Spleen (tissue), 11 donors: ENCODE measurements around the gene PSD. TPM values are rescaled to one million over a fixed set of nuclear protein-coding genes. Genes with fewer than 3 reads are reported as not detected.

Experiments used
- DNase-seq: peaks from one replicate; pipeline ENCODE4 v3.0.0-alpha.2; 2020
- H3K27ac ChIP-seq, 8 donors: fragments of 200-600 bp; sonication (generic) in 7 of 8; 1 replicate in 4 of 8; 2 replicates in 4 of 8; pipeline versions ENCODE4 v1.5.0 to v1.8.0; 2016 to 2021; ENCODE audit warnings: inconsistent platforms in 4 of 8, mild to moderate bottlenecking in 4 of 8, moderate library complexity in 1 of 8
- H3K27me3 ChIP-seq, 7 donors: fragments of 200-600 bp; sonication (generic) in 6 of 7; replicated peaks in 1 of 7; 1 replicate in 4 of 7; 2 replicates in 3 of 7; pipeline versions ENCODE4 v1.5.0 to v1.8.0; 2016 to 2021; ENCODE audit warnings: inconsistent platforms in 3 of 7, mild to moderate bottlenecking in 1 of 7
- H3K36me3 ChIP-seq, 6 donors: fragments of 200-600 bp; sonication (generic) in 5 of 6; 1 replicate in 4 of 6; 2 replicates in 2 of 6; pipeline versions ENCODE4 v1.5.0 to v1.8.0; 2016 to 2021; ENCODE audit warnings: inconsistent platforms in 2 of 6
- H3K4me1 ChIP-seq, 6 donors: fragments of 200-600 bp; sonication (generic) in 5 of 6; 1 replicate in 3 of 6; 2 replicates in 3 of 6; pipeline versions ENCODE4 v1.5.0 to v1.8.0; 2016 to 2021; ENCODE audit warnings: inconsistent platforms in 3 of 6
- H3K4me3 ChIP-seq, 8 donors: fragments of 200-600 bp; sonication (generic) in 7 of 8; 1 replicate in 4 of 8; 2 replicates in 4 of 8; pipeline versions ENCODE4 v1.5.0 to v1.8.0; 2016 to 2021; ENCODE audit warnings: inconsistent platforms in 4 of 8, mild to moderate bottlenecking in 4 of 8, moderate library complexity in 2 of 8
- H3K9me3 ChIP-seq, 8 donors: fragments of 200-600 bp; sonication (generic) in 7 of 8; 1 replicate in 4 of 8; 2 replicates in 4 of 8; pipeline versions ENCODE4 v1.5.0 to v1.8.0; 2016 to 2021; ENCODE audit warnings: inconsistent platforms in 4 of 8
- POLR2A ChIP-seq, 3 donors: fragments of 450-650 bp; IDR thresholded peaks; one replicate each; pipeline ENCODE4 v1.5.1; 2017; ENCODE audit warnings: antibody characterized with exemption in 3 of 3, mild to moderate bottlenecking in 1 of 3
- POLR2AphosphoS5 ChIP-seq, 3 donors: sonication (generic); formaldehyde crosslinking; IDR thresholded peaks; one replicate each; pipeline ENCODE4 v1.5.1; 2017; ENCODE audit warnings: antibody characterized with exemption in 3 of 3
- WGBS, 5 donors: extraction: QIAGEN DNeasy Blood & Tissue Kit in 3 of 5; methylation state at CpG; one replicate each; pipeline versions ENCODE4 v1.1.5 to v1.1.7; 2013 to 2018; 5-methylcytosine and 5-hydroxymethylcytosine counted together
- intact Hi-C: fragments of 100-400 bp; cut with DNase I; formaldehyde crosslinking; loops from one replicate; pipeline ENCODE4 v1.15.0; 2023; ENCODE audit warnings: low total_unique reads
- polyA plus RNA-seq, 3 donors: library from polyadenylated mRNA; stranded (reverse); fragments of 200-250 nt; gene quantifications; one replicate each; pipeline ENCODE4 v1.2.1, GENCODE V29; 2013
- total RNA-seq, 7 donors: library from RNA; depleted of rRNA in 3 of 7; stranded (reverse); fragments of >200 nt in 3 of 7; fragmentation: NEBNext Ultra II Directional in 4 of 7; extraction: Animal tissue kit (Norgen Biotek cat#: 25700) in 4 of 7; gene quantifications; one replicate each; pipeline versions ENCODE4 v1.1.0 to v1.2.1, GENCODE V29; 2016 to 2021
- TF ChIP-seq, protein P1 (sequence below), 11 experiments: fragments of 200-600 bp in 7 of 11; fragments of 450-650 bp in 4 of 11; sonication (generic) in 4 of 11; IDR thresholded peaks in 8 of 11; conservative IDR thresholded peaks in 3 of 11; 1 replicate in 7 of 11; 2 replicates in 4 of 11; pipeline versions ENCODE4 v1.4.0 to v1.8.0; 2016 to 2021; ENCODE audit warnings: antibody characterized with exemption in 11 of 11, inconsistent platforms in 4 of 11, mild to moderate bottlenecking in 1 of 11
- donor health status: healthy with polysubstance abuse.
- donor health status: DM: no; HTN: no; CAD: no; lungs with moderate emphysema.
- donor health status: DM: no; HTN: no; CAD: no.
- donor health status: Bipolar disorder and iron deficiency.
- donor health status: healthy.
- donor health status: DM: no; HTN: no; CAD: no.
- donor health status: DM: yes; HTN: yes; CAD: no.

PSD gene
- total and polyA plus RNA-seq, 10 donors = 0.59 to 2.5 (median 1.2) TPM

DNA sequence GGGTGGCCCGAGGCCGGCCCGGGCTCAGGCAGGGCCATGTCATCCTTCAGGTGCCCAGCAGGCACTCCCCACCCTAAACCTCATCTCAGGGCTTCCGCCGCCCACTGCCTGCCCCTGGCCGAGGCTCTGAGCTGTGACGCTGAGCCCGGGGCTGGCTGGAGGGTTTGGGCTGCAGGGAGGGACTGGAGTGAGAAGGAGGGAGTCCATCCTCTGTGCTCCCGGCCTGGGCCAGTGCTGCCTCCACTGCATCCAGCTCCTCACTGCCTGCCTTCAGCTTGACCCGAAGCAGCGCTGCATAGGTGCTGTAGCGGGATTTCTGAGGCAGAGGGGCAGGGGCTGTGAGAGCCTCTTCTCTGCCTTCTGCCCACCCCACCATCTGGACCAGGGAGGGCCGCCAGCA, 15.5 kb downstream of the PSD start:
- peak overlapping the region in 1 of 8 donors; percentile 9 for H3K27ac ChIP-seq
- peaks cover 0 to 14% (median 4%) of the 10 kb centered on the region in 7 donors for H3K27me3 ChIP-seq
- peaks cover 0 to 51% (median 40%) of the 10 kb centered on the region in 6 donors for H3K36me3 ChIP-seq
- DNase-seq = no peak
- intact Hi-C loops = no loop called here
- TF ChIP-seq, protein P1, sequence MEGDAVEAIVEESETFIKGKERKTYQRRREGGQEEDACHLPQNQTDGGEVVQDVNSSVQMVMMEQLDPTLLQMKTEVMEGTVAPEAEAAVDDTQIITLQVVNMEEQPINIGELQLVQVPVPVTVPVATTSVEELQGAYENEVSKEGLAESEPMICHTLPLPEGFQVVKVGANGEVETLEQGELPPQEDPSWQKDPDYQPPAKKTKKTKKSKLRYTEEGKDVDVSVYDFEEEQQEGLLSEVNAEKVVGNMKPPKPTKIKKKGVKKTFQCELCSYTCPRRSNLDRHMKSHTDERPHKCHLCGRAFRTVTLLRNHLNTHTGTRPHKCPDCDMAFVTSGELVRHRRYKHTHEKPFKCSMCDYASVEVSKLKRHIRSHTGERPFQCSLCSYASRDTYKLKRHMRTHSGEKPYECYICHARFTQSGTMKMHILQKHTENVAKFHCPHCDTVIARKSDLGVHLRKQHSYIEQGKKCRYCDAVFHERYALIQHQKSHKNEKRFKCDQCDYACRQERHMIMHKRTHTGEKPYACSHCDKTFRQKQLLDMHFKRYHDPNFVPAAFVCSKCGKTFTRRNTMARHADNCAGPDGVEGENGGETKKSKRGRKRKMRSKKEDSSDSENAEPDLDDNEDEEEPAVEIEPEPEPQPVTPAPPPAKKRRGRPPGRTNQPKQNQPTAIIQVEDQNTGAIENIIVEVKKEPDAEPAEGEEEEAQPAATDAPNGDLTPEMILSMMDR (IDR thresholded peaks at IDR 0.05 in 8 of 11, conservative IDR thresholded peaks at IDR 0.05 in 3 of 11) = no peak
- TF ChIP-seq POLR2AphosphoS5 (IDR thresholded peaks at IDR 0.05) (no peak), POLR2A (IDR thresholded peaks at IDR 0.05) (no peak)
- peaks cover 15 to 49% (median 29%) of the 10 kb centered on the region in 6 donors for H3K4me1 ChIP-seq
- WGBS, 5 donors = 81 to 94% (median 90%) methylated on average over 9 to 13 of the region's 13 CpGs
- no peak overlapping the region for H3K4me3 ChIP-seq
- no peaks in the 10 kb centered on the region for H3K9me3 ChIP-seq

DNA sequence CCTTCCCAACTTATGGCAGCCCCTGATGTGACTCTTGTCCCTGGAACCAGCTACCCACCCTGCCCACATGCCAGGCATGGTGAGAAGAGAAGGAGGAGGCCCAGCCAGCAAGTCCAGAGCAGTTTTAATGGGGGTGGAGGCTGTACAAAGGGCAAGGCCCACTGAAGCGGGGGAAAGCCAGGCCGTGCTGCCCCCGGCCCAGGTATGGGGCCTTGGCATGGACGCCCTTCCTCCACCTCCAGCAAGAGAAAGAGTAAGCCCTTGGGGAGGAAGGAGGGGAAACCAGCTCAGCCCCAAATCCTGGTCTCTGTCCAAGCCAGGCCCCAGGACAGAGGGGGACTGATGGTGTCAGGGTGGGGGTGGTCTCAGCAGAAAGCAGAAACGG, 16.1 kb downstream of the PSD start:
- no peak for TF ChIP-seq POLR2A (IDR thresholded peaks at IDR 0.05)
- TF ChIP-seq, protein P1 (IDR thresholded peaks at IDR 0.05 in 8 of 11, conservative IDR thresholded peaks at IDR 0.05 in 3 of 11) = no peak
- TF ChIP-seq POLR2AphosphoS5 (IDR thresholded peaks at IDR 0.05) = no peak
- H3K4me3 ChIP-seq = no peak overlapping the region
- no peak for DNase-seq
- peaks cover 17 to 53% (median 35%) of the 10 kb centered on the region in 6 donors for H3K4me1 ChIP-seq
- H3K27me3 ChIP-seq = peaks cover 0 to 8% (median 0%) of the 10 kb centered on the region in 7 donors
- H3K36me3 ChIP-seq = peaks cover 0 to 57% (median 46%) of the 10 kb centered on the region in 6 donors
- H3K9me3 ChIP-seq = no peaks in the 10 kb centered on the region
- intact Hi-C loops = no loop called here
- 73 to 84% (median 81%) methylated on average over 5 of the region's 5 CpGs for WGBS, 5 donors
- H3K27ac ChIP-seq = no peak overlapping the region

DNA sequence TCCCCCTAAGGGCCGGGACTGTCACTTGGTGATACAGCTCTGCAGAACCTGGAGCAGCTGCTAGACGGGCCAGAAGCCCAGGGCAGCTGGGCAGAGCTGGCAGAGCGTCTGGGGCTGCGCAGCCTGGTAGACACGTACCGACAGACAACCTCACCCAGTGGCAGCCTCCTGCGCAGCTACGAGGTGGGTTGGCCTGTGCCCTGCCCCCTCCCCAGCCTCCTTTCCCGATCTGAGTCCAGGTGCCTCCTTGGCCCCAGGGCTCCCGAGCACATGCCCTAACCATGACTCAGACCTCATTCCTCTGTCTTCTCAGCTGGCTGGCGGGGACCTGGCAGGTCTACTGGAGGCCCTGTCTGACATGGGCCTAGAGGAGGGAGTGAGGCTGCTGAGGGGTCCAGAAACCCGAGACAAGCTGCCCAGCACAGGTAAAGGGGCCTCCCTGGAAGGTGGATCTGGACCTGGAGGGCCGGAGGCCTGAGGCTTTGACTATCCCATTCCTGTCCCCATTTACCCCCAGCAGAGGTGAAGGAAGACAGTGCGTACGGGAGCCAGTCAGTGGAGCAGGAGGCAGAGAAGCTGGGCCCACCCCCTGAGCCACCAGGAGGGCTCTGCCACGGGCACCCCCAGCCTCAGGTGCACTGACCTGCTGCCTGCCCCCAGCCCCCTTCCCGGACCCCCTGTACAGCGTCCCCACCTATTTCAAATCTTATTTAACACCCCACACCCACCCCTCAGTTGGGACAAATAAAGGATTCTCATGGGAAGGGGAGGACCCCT, 16.7 kb downstream of the PSD start:
- intact Hi-C loops = no loop called here
- DNase-seq = no peak
- Histone ChIP-seq H3K9me3 (no peaks in the 10 kb centered on the region), H3K27ac (peak overlapping the region in 1 of 8 donors; percentile 14), H3K4me3 (no peak overlapping the region), H3K36me3 (peaks cover 0 to 63% (median 52%) of the 10 kb centered on the region in 6 donors), H3K27me3 (peaks cover 0 to 2% (median 0%) of the 10 kb centered on the region in 7 donors), H3K4me1 (peaks cover 22 to 59% (median 41%) of the 10 kb centered on the region in 6 donors)
- TF ChIP-seq POLR2AphosphoS5 (IDR thresholded peaks at IDR 0.05) (peak in 2 of 3 donors; percentile 14 to 53), POLR2A (IDR thresholded peaks at IDR 0.05) (no peak)
- TF ChIP-seq, protein P1 (IDR thresholded peaks at IDR 0.05 in 8 of 11, conservative IDR thresholded peaks at IDR 0.05 in 3 of 11) = no peak
- WGBS, 5 donors = 84 to 93% (median 92%) methylated on average over 16 to 18 of the region's 18 CpGs

DNA sequence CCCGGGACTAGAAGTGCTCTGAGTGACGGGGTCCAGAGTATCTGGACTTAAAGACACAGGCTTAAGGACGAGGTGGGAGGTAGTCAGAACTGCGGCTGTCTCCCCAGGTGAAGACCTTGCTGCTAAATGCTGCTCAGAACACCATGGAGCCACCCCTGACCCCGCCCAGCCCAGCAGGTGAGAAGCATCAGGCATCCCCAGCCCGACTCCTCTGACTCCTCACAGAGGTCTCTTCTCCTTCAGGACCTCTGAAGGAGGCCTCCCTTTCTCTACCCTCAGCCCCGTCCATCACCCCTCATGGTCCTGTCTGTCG, 17.3 kb downstream of the PSD start:
- no peaks in the 10 kb centered on the region for H3K9me3 ChIP-seq
- 84 to 94% (median 92%) methylated on average over 8 of the region's 8 CpGs for WGBS, 5 donors
- no peaks in the 10 kb centered on the region for H3K27me3 ChIP-seq
- H3K27ac ChIP-seq = peak overlapping the region in 1 of 8 donors; percentile 100
- H3K36me3 ChIP-seq = peaks cover 0 to 69% (median 58%) of the 10 kb centered on the region in 6 donors
- TF ChIP-seq, protein P1 (IDR thresholded peaks at IDR 0.05 in 8 of 11, conservative IDR thresholded peaks at IDR 0.05 in 3 of 11) = no peak
- no peak for TF ChIP-seq POLR2A (IDR thresholded peaks at IDR 0.05)
- DNase-seq = no peak
- H3K4me1 ChIP-seq = peaks cover 28 to 65% (median 47%) of the 10 kb centered on the region in 6 donors
- no peak overlapping the region for H3K4me3 ChIP-seq
- intact Hi-C loops = no loop called here
